NCI-H146 (cell line): ENCODE results near the gene KIRREL3.

Experiments
- DNase-seq: peaks from one replicate; lab custom pipeline; 2025; lab: John Stamatoyannopoulos, UW

The KIRREL3 gene

GRCh38 chr11:126710804-126711399, 289.7 kb downstream of the KIRREL3 start:
- DNase-seq: no peak

GRCh38 chr11:126707498-126707897, 293.1 kb downstream of the KIRREL3 start:
- DNase-seq: no peak

GRCh38 chr11:126704096-126704495, 296.5 kb downstream of the KIRREL3 start:
- DNase-seq: no peak

GRCh38 chr11:126703662-126704061, 296.9 kb downstream of the KIRREL3 start:
- DNase-seq: no peak

GRCh38 chr11:126702987-126703386, 297.6 kb downstream of the KIRREL3 start:
- no peak for DNase-seq

- DNase-seq: no peak
Measured at GRCh38 chr11:126702165-126702720, 298.3 kb downstream of the KIRREL3 start.

- no peak for DNase-seq
Measured at GRCh38 chr11:126701520-126701897, 299.1 kb downstream of the KIRREL3 start.

GRCh38 chr11:126700768-126701519, 299.6 kb downstream of the KIRREL3 start:
- DNase-seq: no peak

GRCh38 chr11:126698576-126698975, 302.0 kb downstream of the KIRREL3 start:
- no peak for DNase-seq

DNA sequence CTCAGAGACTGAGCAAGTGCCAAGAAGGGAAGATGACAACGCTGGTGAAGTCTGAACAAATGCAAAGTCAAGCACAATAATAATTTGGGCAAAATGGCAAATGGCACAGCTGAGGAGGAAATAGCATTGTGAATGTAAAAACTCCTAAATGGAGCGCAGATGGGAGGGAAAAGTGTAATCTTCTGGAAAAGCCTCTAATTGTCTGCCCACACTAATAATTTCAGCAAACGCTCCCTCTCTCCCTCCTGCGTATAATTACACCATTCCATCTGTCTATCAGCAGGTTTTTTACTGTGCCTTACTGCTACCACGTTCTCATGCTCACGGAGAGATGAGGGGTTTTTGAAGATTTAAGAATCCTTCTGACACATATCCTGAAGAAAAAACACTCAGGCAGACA, 302.6 kb downstream of the KIRREL3 start:
- peak; percentile 28 for DNase-seq

DNA sequence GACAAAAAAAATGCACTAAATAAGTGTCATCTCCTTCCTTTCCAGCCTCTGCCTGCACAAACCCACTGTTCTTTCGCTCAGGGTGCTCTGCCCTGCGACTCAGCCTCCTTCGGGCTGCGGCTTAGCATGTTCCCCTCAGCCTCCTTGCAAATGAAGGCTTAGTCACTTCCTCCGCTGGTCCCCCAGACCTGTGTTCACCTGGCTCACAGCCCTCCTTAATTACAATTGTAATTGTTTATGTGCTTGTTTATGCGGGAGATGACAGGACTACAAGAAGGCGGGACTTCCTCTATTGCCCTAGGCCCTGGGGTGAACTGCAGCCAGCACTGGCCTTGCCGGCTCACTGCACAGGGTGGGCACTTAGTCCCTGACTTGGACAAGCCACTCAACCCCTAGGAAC, 303.6 kb downstream of the KIRREL3 start:
- DNase-seq: no peak

DNA sequence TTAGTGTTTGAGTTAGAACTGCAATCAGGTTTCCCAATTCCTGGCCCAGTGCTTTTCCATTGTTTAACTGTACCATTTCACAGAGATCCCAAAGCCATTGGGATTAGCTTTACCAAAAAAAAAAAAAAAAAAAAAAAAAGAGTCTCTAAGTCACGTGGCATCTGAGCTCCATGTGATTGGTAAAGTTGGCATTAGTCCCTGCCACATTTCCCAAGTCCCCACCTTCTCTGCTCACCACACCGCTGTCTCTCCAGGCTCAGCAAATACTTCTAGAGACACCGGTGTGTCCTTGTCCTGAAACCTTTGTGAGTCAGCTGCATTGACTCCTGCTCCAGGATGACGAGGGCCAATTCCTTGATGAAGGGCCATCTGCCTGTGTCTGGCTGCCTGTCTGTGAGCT, 305.3 kb downstream of the KIRREL3 start:
- DNase-seq: no peak

GRCh38 chr11:126694065-126694625, 306.4 kb downstream of the KIRREL3 start:
- no peak for DNase-seq

GRCh38 chr11:126687477-126687876, 313.1 kb downstream of the KIRREL3 start:
- DNase-seq: no peak

GRCh38 chr11:126686938-126687337, 313.6 kb downstream of the KIRREL3 start:
- DNase-seq: no peak

GRCh38 chr11:126683766-126684728, 316.5 kb downstream of the KIRREL3 start:
- no peak for DNase-seq

GRCh38 chr11:126682590-126682989, 318.0 kb downstream of the KIRREL3 start:
- DNase-seq: no peak

GRCh38 chr11:126680700-126681099, 319.9 kb downstream of the KIRREL3 start:
- DNase-seq: no peak

DNA sequence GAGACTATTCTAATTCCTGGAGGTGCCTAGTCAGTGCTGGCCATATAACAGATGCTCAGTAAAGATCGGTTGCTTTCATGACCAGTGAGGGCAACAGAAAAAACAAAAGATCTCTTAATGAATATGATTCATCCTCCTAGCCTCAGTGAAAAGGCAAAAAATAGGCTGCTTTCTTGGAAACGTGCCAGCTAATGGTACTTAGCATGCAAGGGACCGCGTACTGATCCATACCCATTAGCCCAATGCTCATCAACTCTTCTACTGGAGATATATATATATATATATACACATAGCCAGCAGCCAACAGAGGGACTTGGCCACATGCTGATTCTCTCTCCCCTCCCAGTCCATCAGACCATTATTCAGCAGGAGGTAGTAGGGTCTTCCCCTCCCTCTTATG, 320.4 kb downstream of the KIRREL3 start:
- peak; percentile 45 for DNase-seq

GRCh38 chr11:126679033-126679432, 321.5 kb downstream of the KIRREL3 start:
- no peak for DNase-seq

- DNase-seq: no peak
Measured at GRCh38 chr11:126676536-126676935, 324.0 kb downstream of the KIRREL3 start.

- DNase-seq: no peak
Measured at GRCh38 chr11:126673319-126673718, 327.3 kb downstream of the KIRREL3 start.
